ENCODE measurements around the gene ACOT7.
A peak's percentile ranks its signal among the peaks of the same experiment; 100 is the strongest.

The ACOT7 gene

GRCh38 chr1:6424000-6424565 lies 30.5 kb upstream of the ACOT7 start:
- no peak for DNase-seq

- DNase-seq: peak; percentile 84 to 85
These were observed 29.9 kb upstream of the ACOT7 start for GRCh38 chr1:6423321-6423999.

- no peak for DNase-seq
These were observed 27.7 kb upstream of the ACOT7 start for GRCh38 chr1:6421266-6421665.

GRCh38 chr1:6420454-6421042 lies 27.0 kb upstream of the ACOT7 start:
- no peak for DNase-seq

- peak in 1 of 2 experiments; percentile 38 for DNase-seq
These were observed 26.4 kb upstream of the ACOT7 start, which contains the start of gene HES2 for GRCh38 chr1:6419804-6420453. Gene HES2, minus strand, starts transcription at chr1:6419919. Its CDS starts 99 bp downstream, at chr1:6419820.

GRCh38 chr1:6419397-6419803 lies 25.8 kb upstream of the ACOT7 start:
- peak in 1 of 2 experiments; percentile 35 for DNase-seq

GRCh38 chr1:6418668-6419396 lies 25.3 kb upstream of the ACOT7 start:
- no peak for DNase-seq

GRCh38 chr1:6417961-6418667 lies 24.5 kb upstream of the ACOT7 start:
- DNase-seq: no peak

- DNase-seq: no peak
These were observed 23.3 kb upstream of the ACOT7 start for GRCh38 chr1:6416906-6417305.

- DNase-seq: no peak
These were observed 22.7 kb upstream of the ACOT7 start for GRCh38 chr1:6416295-6416656.

- no peak for DNase-seq
These were observed 21.5 kb upstream of the ACOT7 start for GRCh38 chr1:6414881-6415626.

GRCh38 chr1:6414443-6414844 lies 20.9 kb upstream of the ACOT7 start:
- peak; percentile 64 to 71 for DNase-seq

- DNase-seq: no peak
These were observed 19.3 kb upstream of the ACOT7 start for GRCh38 chr1:6412896-6413295.

- DNase-seq: no peak
These were observed 16.8 kb upstream of the ACOT7 start for GRCh38 chr1:6410248-6410893.

- DNase-seq: no peak
These were observed 16.2 kb upstream of the ACOT7 start for GRCh38 chr1:6409733-6410132.

GRCh38 chr1:6409053-6409452 lies 15.5 kb upstream of the ACOT7 start:
- DNase-seq: no peak

- no peak for DNase-seq
These were observed 14.5 kb upstream of the ACOT7 start for GRCh38 chr1:6408023-6408422.

GRCh38 chr1:6401673-6402072 lies 8.1 kb upstream of the ACOT7 start:
- DNase-seq: no peak

- DNase-seq: no peak
These were observed 5.7 kb upstream of the ACOT7 start for GRCh38 chr1:6399294-6399693.

- DNase-seq: no peak
These were observed 4.4 kb upstream of the ACOT7 start for GRCh38 chr1:6397844-6398441.

- DNase-seq: no peak
These were observed 3.4 kb upstream of the ACOT7 start for GRCh38 chr1:6396998-6397397.

Measured in activated T-cell treated with anti-CD3 and anti-CD28 coated beads, Interleukin-2, amount 50 U/mL, for 48 hours (primary cell).